Jurkat, Clone E6-1 (cell line): Measurements from ENCODE around the gene CTDP1.

Experiments used
- DNase-seq: peaks from one replicate; pipeline ENCODE4 v3.0.0-alpha.2; 2011; ENCODE audit warnings: low read depth, low spot score
- H3K4me3 ChIP-seq: 2 replicates; pipeline ENCODE4 v1.5.1; 2011; ENCODE audit warnings: mild to moderate bottlenecking, low read length, control low read depth, moderate library complexity

CTDP1 gene

GRCh38 chr18:79694895-79695213 is 15.3 kb downstream of the CTDP1 start:
- no peak for DNase-seq
- no peak overlapping the region for H3K4me3 ChIP-seq

- H3K4me3 ChIP-seq = no peak overlapping the region
These were observed 15.7 kb downstream of the CTDP1 start for GRCh38 chr18:79695269-79695668.

GRCh38 chr18:79695856-79696850 is 16.6 kb downstream of the CTDP1 start:
- DNase-seq = no peak

More at GRCh38 chr18:79695269-79695668, 15.7 kb downstream of the CTDP1 start:
- no peak for DNase-seq

GRCh38 chr18:79697178-79697577 is 17.6 kb downstream of the CTDP1 start:
- no peak overlapping the region for H3K4me3 ChIP-seq
- DNase-seq = no peak

More at GRCh38 chr18:79695856-79696850, 16.6 kb downstream of the CTDP1 start:
- H3K4me3 ChIP-seq = no peak overlapping the region

- DNase-seq = no peak
- no peak overlapping the region for H3K4me3 ChIP-seq
These were observed 18.4 kb downstream of the CTDP1 start for GRCh38 chr18:79697976-79698375.

GRCh38 chr18:79698668-79699335 is 19.2 kb downstream of the CTDP1 start:
- H3K4me3 ChIP-seq = no peak overlapping the region
- no peak for DNase-seq

GRCh38 chr18:79699653-79700052 is 20.1 kb downstream of the CTDP1 start:
- H3K4me3 ChIP-seq = no peak overlapping the region
- DNase-seq = no peak

GRCh38 chr18:79702906-79703305 is 23.3 kb downstream of the CTDP1 start:
- no peak for DNase-seq
- no peak overlapping the region for H3K4me3 ChIP-seq

- DNase-seq = no peak
- no peak overlapping the region for H3K4me3 ChIP-seq
These were observed 25.0 kb downstream of the CTDP1 start for GRCh38 chr18:79704631-79705030.

GRCh38 chr18:79705272-79705671 is 25.7 kb downstream of the CTDP1 start:
- no peak overlapping the region for H3K4me3 ChIP-seq
- no peak for DNase-seq

- no peak for DNase-seq
- H3K4me3 ChIP-seq = no peak overlapping the region
These were observed 26.4 kb downstream of the CTDP1 start for GRCh38 chr18:79706006-79706405.

GRCh38 chr18:79706658-79707057 is 27.1 kb downstream of the CTDP1 start:
- H3K4me3 ChIP-seq = no peak overlapping the region
- DNase-seq = no peak

- DNase-seq = no peak
- H3K4me3 ChIP-seq = no peak overlapping the region
These were observed 27.6 kb downstream of the CTDP1 start for GRCh38 chr18:79707239-79707638.

GRCh38 chr18:79707671-79708070 is 28.1 kb downstream of the CTDP1 start:
- no peak for DNase-seq
- H3K4me3 ChIP-seq = no peak overlapping the region

GRCh38 chr18:79708412-79708811 is 28.8 kb downstream of the CTDP1 start:
- no peak for DNase-seq

GRCh38 chr18:79712206-79712857 is 32.7 kb downstream of the CTDP1 start:
- no peak for DNase-seq
- no peak overlapping the region for H3K4me3 ChIP-seq

More at GRCh38 chr18:79708412-79708811, 28.8 kb downstream of the CTDP1 start:
- H3K4me3 ChIP-seq = no peak overlapping the region

- no peak overlapping the region for H3K4me3 ChIP-seq
- no peak for DNase-seq
These were observed 33.7 kb downstream of the CTDP1 start for GRCh38 chr18:79713341-79713740.

GRCh38 chr18:79714531-79715240 is 35.1 kb downstream of the CTDP1 start:
- no peak overlapping the region for H3K4me3 ChIP-seq
- no peak for DNase-seq

- no peak overlapping the region for H3K4me3 ChIP-seq
- DNase-seq = no peak
These were observed 35.7 kb downstream of the CTDP1 start for GRCh38 chr18:79715280-79715679.
